ENCODE results near the gene AUTS2. TPM values are rescaled to one million over a fixed set of nuclear protein-coding genes. Genes with fewer than 3 reads are reported as not detected.

The AUTS2 gene
- total and polyA plus RNA-seq, 2 experiments from 2014 or later: 3.0 to 4.4 TPM

- no peak overlapping the region for H3K4me2 ChIP-seq (ENCODE audit: unreplicated experiment)
- no peak overlapping the region for H2AFZ ChIP-seq
- WGBS, 2 experiments (ENCODE audit: low coverage in 1 of 2, low lambda C conversion rate in 2 of 2, missing lambda C conversion rate in 2 of 2): 60 to 69% methylated on average over 7 of the region's 7 CpGs
- H3K36me3 ChIP-seq (ENCODE audit: low read depth): no peaks in the 10 kb centered on the region
- no peak overlapping the region for H3K4me3 ChIP-seq
- no peaks in the 10 kb centered on the region for H3F3A ChIP-seq (ENCODE audit: insufficient read depth)
- H3K9ac ChIP-seq: no peak overlapping the region
- no peak for DNase-seq
- H3K79me2 ChIP-seq (ENCODE audit: insufficient read depth): no peaks in the 10 kb centered on the region
- in situ Hi-C loops (cut with MboI): no loop called here
- H3K9me2 ChIP-seq (ENCODE audit: insufficient read depth): no peaks in the 10 kb centered on the region
- H3K27me3 ChIP-seq (replicated peaks; ENCODE audit: insufficient read depth): no peaks in the 10 kb centered on the region
- H4K20me1 ChIP-seq (ENCODE audit: insufficient read depth): no peaks in the 10 kb centered on the region
- H3K27ac ChIP-seq: no peak overlapping the region
- no peaks in the 10 kb centered on the region for H3K9me3 ChIP-seq (ENCODE audit: low read depth)
- H3K4me1 ChIP-seq (ENCODE audit: insufficient read depth): no peaks in the 10 kb centered on the region
- TF ChIP-seq EZH2phosphoT487 (IDR thresholded peaks at IDR 0.05; ENCODE audit: insufficient read depth, low read depth): no peak
- TF ChIP-seq EZH2 (IDR thresholded peaks at IDR 0.05; ENCODE audit: insufficient read depth, poor library complexity, severe bottlenecking): no peak
Measured at GRCh38 chr7:70607281-70607680, 1009.0 kb downstream of the AUTS2 start.

GRCh38 chr7:70607759-70608158, 1009.5 kb downstream of the AUTS2 start:
- H4K20me1 ChIP-seq (ENCODE audit: insufficient read depth): no peaks in the 10 kb centered on the region
- no peak overlapping the region for H3K27ac ChIP-seq
- H3F3A ChIP-seq (ENCODE audit: insufficient read depth): no peaks in the 10 kb centered on the region
- no peak overlapping the region for H3K9ac ChIP-seq
- H2AFZ ChIP-seq: no peak overlapping the region
- H3K9me2 ChIP-seq (ENCODE audit: insufficient read depth): no peaks in the 10 kb centered on the region
- in situ Hi-C loops (cut with MboI): no loop called here
- 36 to 52% methylated on average over 1 of the region's 1 CpG for WGBS, 2 experiments (ENCODE audit: low coverage in 1 of 2, low lambda C conversion rate in 2 of 2, missing lambda C conversion rate in 2 of 2)
- H3K27me3 ChIP-seq (replicated peaks; ENCODE audit: insufficient read depth): no peaks in the 10 kb centered on the region
- no peaks in the 10 kb centered on the region for H3K36me3 ChIP-seq (ENCODE audit: low read depth)
- no peaks in the 10 kb centered on the region for H3K9me3 ChIP-seq (ENCODE audit: low read depth)
- TF ChIP-seq EZH2 (IDR thresholded peaks at IDR 0.05; ENCODE audit: insufficient read depth, poor library complexity, severe bottlenecking) (no peak), EZH2phosphoT487 (IDR thresholded peaks at IDR 0.05; ENCODE audit: insufficient read depth, low read depth) (no peak)
- no peak overlapping the region for H3K4me2 ChIP-seq (ENCODE audit: unreplicated experiment)
- H3K4me3 ChIP-seq: no peak overlapping the region
- H3K4me1 ChIP-seq (ENCODE audit: insufficient read depth): no peaks in the 10 kb centered on the region
- no peak for DNase-seq
- no peaks in the 10 kb centered on the region for H3K79me2 ChIP-seq (ENCODE audit: insufficient read depth)

GRCh38 chr7:70608229-70608628, 1010.0 kb downstream of the AUTS2 start:
- no peaks in the 10 kb centered on the region for H3K79me2 ChIP-seq (ENCODE audit: insufficient read depth)
- H3K9me3 ChIP-seq (ENCODE audit: low read depth): no peaks in the 10 kb centered on the region
- no peak for TF ChIP-seq EZH2 (IDR thresholded peaks at IDR 0.05; ENCODE audit: insufficient read depth, poor library complexity, severe bottlenecking)
- no peak for TF ChIP-seq EZH2phosphoT487 (IDR thresholded peaks at IDR 0.05; ENCODE audit: insufficient read depth, low read depth)
- no peaks in the 10 kb centered on the region for H3K9me2 ChIP-seq (ENCODE audit: insufficient read depth)
- no peak overlapping the region for H3K27ac ChIP-seq
- no peaks in the 10 kb centered on the region for H4K20me1 ChIP-seq (ENCODE audit: insufficient read depth)
- in situ Hi-C loops (cut with MboI): no loop called here
- H3K4me2 ChIP-seq (ENCODE audit: unreplicated experiment): no peak overlapping the region
- H3F3A ChIP-seq (ENCODE audit: insufficient read depth): no peaks in the 10 kb centered on the region
- no peak overlapping the region for H3K4me3 ChIP-seq
- 77 to 83% methylated on average over 3 of the region's 3 CpGs for WGBS, 2 experiments (ENCODE audit: low coverage in 1 of 2, low lambda C conversion rate in 2 of 2, missing lambda C conversion rate in 2 of 2)
- H3K36me3 ChIP-seq (ENCODE audit: low read depth): no peaks in the 10 kb centered on the region
- no peak overlapping the region for H2AFZ ChIP-seq
- H3K27me3 ChIP-seq (replicated peaks; ENCODE audit: insufficient read depth): no peaks in the 10 kb centered on the region
- no peaks in the 10 kb centered on the region for H3K4me1 ChIP-seq (ENCODE audit: insufficient read depth)
- H3K9ac ChIP-seq: no peak overlapping the region
- DNase-seq: no peak

- no peaks in the 10 kb centered on the region for H3K9me3 ChIP-seq (ENCODE audit: low read depth)
- H3K9ac ChIP-seq: no peak overlapping the region
- TF ChIP-seq EZH2 (IDR thresholded peaks at IDR 0.05; ENCODE audit: insufficient read depth, poor library complexity, severe bottlenecking) (no peak), EZH2phosphoT487 (IDR thresholded peaks at IDR 0.05; ENCODE audit: insufficient read depth, low read depth) (no peak)
- in situ Hi-C loops (cut with MboI): no loop called here
- no peaks in the 10 kb centered on the region for H3K27me3 ChIP-seq (replicated peaks; ENCODE audit: insufficient read depth)
- H3K9me2 ChIP-seq (ENCODE audit: insufficient read depth): no peaks in the 10 kb centered on the region
- no peaks in the 10 kb centered on the region for H3F3A ChIP-seq (ENCODE audit: insufficient read depth)
- no peak overlapping the region for H2AFZ ChIP-seq
- WGBS, 2 experiments (ENCODE audit: low coverage in 1 of 2, low lambda C conversion rate in 2 of 2, missing lambda C conversion rate in 2 of 2): 96 to 99% methylated on average over 5 of the region's 5 CpGs
- no peak overlapping the region for H3K4me3 ChIP-seq
- H3K27ac ChIP-seq: no peak overlapping the region
- no peaks in the 10 kb centered on the region for H4K20me1 ChIP-seq (ENCODE audit: insufficient read depth)
- no peak overlapping the region for H3K4me2 ChIP-seq (ENCODE audit: unreplicated experiment)
- H3K36me3 ChIP-seq (ENCODE audit: low read depth): no peaks in the 10 kb centered on the region
- 0 out of 2 replicates have a peak, but pooled peaks cover 11% of the 10 kb centered on the region for H3K4me1 ChIP-seq (ENCODE audit: insufficient read depth)
- no peaks in the 10 kb centered on the region for H3K79me2 ChIP-seq (ENCODE audit: insufficient read depth)
- DNase-seq: no peak
Measured at GRCh38 chr7:70612811-70613210, 1014.5 kb downstream of the AUTS2 start.

Data from GM23248 (cell line).